Cardiac fibroblast (primary cell): ENCODE results near the gene ADAMTS12.

Experiments used
- DNase-seq, 2 donors: peaks; one replicate each; pipeline versions ENCODE4 v3.0.0 to v3.0.0-alpha.2; 2010; ENCODE audit warnings: low read depth in 2 of 2
- H3K4me3 ChIP-seq, 2 donors: replicated peaks in 1 of 2; 1 replicate in 1 of 2; 2 replicates in 1 of 2; pipeline ENCODE4 v1.5.1; 2011; ENCODE audit warnings: low read depth in 2 of 2, low read length in 2 of 2, mild to moderate bottlenecking in 2 of 2, moderate library complexity in 1 of 2
- TF ChIP-seq, protein P1 (sequence below): IDR thresholded peaks from one replicate; pipeline ENCODE4 v1.5.1; 2011; ENCODE audit warnings: low read depth, mild to moderate bottlenecking, low read length, inconsistent platforms

The ADAMTS12 gene

DNA sequence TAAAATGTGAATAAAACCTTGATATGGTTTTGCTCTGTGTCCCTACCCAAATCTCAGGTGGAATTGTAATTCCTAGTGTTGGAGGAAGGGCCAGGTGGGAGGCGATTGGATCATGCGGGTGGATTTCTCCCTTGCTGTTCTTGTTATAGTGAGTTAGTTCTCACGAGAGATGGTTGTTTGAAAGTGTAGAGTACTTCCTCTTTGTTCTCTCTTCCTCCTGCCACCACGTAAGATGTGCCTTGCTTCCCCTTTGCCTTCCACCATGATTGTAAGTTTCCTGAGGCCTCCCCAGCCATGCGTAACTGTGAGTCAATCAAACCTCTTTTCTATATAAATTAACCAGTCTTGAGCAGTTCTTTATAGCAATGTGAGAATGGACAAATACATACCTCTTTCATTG, 416.1 kb downstream of the ADAMTS12 start:
- TF ChIP-seq, protein P1, sequence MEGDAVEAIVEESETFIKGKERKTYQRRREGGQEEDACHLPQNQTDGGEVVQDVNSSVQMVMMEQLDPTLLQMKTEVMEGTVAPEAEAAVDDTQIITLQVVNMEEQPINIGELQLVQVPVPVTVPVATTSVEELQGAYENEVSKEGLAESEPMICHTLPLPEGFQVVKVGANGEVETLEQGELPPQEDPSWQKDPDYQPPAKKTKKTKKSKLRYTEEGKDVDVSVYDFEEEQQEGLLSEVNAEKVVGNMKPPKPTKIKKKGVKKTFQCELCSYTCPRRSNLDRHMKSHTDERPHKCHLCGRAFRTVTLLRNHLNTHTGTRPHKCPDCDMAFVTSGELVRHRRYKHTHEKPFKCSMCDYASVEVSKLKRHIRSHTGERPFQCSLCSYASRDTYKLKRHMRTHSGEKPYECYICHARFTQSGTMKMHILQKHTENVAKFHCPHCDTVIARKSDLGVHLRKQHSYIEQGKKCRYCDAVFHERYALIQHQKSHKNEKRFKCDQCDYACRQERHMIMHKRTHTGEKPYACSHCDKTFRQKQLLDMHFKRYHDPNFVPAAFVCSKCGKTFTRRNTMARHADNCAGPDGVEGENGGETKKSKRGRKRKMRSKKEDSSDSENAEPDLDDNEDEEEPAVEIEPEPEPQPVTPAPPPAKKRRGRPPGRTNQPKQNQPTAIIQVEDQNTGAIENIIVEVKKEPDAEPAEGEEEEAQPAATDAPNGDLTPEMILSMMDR = no peak
- H3K4me3 ChIP-seq = no peak overlapping the region
- DNase-seq = no peak

DNA sequence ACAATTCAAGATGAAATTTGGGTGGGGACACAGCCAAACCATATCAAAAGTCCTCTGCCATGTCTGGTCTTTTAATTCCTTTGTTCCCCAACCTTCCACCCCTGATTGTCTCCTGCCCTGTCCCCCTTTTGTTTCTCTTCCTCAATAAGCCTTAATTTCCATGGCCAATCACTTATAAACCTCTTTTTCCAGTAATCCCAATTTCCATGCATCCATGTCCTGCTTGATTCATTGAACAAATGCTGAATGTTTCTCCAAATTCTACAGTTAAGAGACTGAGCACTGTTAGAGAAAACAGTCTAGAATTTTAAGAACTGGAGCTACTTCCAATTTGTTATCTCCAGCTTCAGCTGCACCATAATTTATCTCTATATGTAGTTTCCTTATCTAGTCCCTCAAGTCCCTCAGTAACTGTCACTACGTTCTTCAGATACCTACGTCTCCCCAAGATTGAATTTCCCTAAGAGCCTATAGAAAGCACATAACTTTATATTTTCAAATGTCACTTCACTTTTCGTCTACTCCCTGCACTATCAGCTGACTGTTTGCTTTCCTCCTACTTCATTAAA, 416.8 kb downstream of the ADAMTS12 start:
- TF ChIP-seq, protein P1 = no peak
- no peak for DNase-seq
- no peak overlapping the region for H3K4me3 ChIP-seq

DNA sequence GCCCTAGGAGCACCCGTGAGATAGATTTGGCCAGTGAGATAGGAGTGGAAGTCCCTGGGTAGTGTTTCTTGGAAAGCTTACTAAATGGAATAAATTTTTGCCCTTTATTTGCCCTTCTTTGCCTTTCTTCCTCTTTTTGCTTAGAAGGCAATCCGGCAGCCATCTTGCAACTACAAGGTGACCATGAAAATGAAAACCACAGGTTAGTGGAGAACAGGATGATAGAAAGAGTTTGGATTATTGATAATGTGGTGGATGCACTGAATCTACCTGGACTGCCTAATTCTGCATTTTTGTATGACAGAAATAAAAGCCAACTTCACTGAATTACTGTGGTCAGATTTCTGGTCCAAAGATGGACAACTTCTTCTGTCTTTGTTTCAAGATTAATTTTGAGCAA, 417.8 kb downstream of the ADAMTS12 start:
- no peak for DNase-seq
- TF ChIP-seq, protein P1 = no peak
- no peak overlapping the region for H3K4me3 ChIP-seq
